SKM-1 treated with dmso at 0.1 percent for 144 hours (cell line): ENCODE measurements around the gene LGALS9.
A peak's percentile ranks its signal among the peaks of the same experiment; 100 is the strongest.
"Not testable (repeated sequence)": the region's sequence is repeated elsewhere in the genome, so short reads cannot be mapped to it uniquely, and the experiment has no call there.

Source experiments
- DNase-seq: peaks from one replicate; lab custom pipeline; 2025; ENCODE audit not compliant: unreplicated experiment; lab: John Stamatoyannopoulos, UW

Gene LGALS9

GRCh38 chr17:27627514-27627913, 3.5 kb upstream of the LGALS9 start:
- DNase-seq = no peak

- no peak for DNase-seq
Observed at GRCh38 chr17:27628376-27628775, 2.6 kb upstream of the LGALS9 start.

- not testable (repeated sequence) for DNase-seq
Observed at GRCh38 chr17:27629260-27629659, 1.7 kb upstream of the LGALS9 start.

GRCh38 chr17:27631411-27631760, 398 bp downstream of the LGALS9 start:
- peak; percentile 43 for DNase-seq

- DNase-seq = no peak
Observed at GRCh38 chr17:27631897-27632725, 1.1 kb downstream of the LGALS9 start.

GRCh38 chr17:27632766-27633165, 1.8 kb downstream of the LGALS9 start:
- not testable (repeated sequence) for DNase-seq

GRCh38 chr17:27633312-27634025, 2.5 kb downstream of the LGALS9 start:
- no peak for DNase-seq

GRCh38 chr17:27634026-27634335, 3.0 kb downstream of the LGALS9 start:
- DNase-seq = no peak

- DNase-seq = no peak
Observed at GRCh38 chr17:27634776-27635175, 3.8 kb downstream of the LGALS9 start.

- DNase-seq = peak; percentile 89
Observed at GRCh38 chr17:27635275-27635823, 4.4 kb downstream of the LGALS9 start.

GRCh38 chr17:27636005-27636520, 5.1 kb downstream of the LGALS9 start:
- not testable (repeated sequence) for DNase-seq

- not testable (repeated sequence) for DNase-seq
Observed at GRCh38 chr17:27637818-27638217, 6.8 kb downstream of the LGALS9 start.

- DNase-seq = not testable (repeated sequence)
Observed at GRCh38 chr17:27638415-27638914, 7.5 kb downstream of the LGALS9 start.

GRCh38 chr17:27640790-27641189, 9.8 kb downstream of the LGALS9 start:
- DNase-seq = no peak

GRCh38 chr17:27644586-27644985, 13.6 kb downstream of the LGALS9 start:
- no peak for DNase-seq

GRCh38 chr17:27645621-27646020, 14.6 kb downstream of the LGALS9 start:
- DNase-seq = not testable (repeated sequence)

- no peak for DNase-seq
Observed at GRCh38 chr17:27646232-27646631, 15.2 kb downstream of the LGALS9 start.

GRCh38 chr17:27647765-27648164, 16.8 kb downstream of the LGALS9 start:
- no peak for DNase-seq

- not testable (repeated sequence) for DNase-seq
Observed at GRCh38 chr17:27649111-27649571, 18.2 kb downstream of the LGALS9 start.

GRCh38 chr17:27649929-27650328, 18.9 kb downstream of the LGALS9 start:
- DNase-seq = no peak

GRCh38 chr17:27650836-27651235, 19.8 kb downstream of the LGALS9 start:
- no peak for DNase-seq
